SK-N-SH (cell line): ENCODE data around the gene TLN1. TPM values are rescaled to one million over a fixed set of nuclear protein-coding genes. Genes with fewer than 3 reads are reported as not detected.

Experiments
- CTCF ChIA-PET: fragments of 300-600, 350-600 bp; formaldehyde crosslinking; extraction: SDS; loops from one replicate; lab custom pipeline; 2021; lab: Yijun Ruan, JAX
- POLR2A ChIA-PET: fragments of 350-600 bp; sonication (Branson Sonifier 250); formaldehyde crosslinking; extraction: SDS; loops from one replicate; lab custom pipeline; 2020; ENCODE audit warnings: antibody characterized with exemption, inconsistent platforms; lab: Yijun Ruan, JAX
- DNase-seq: peaks from one replicate; pipeline ENCODE4 v3.0.0; 2012
- H2AFZ ChIP-seq: fragments of 200-600 bp; sonication (generic); 2 replicates; pipeline ENCODE4 v1.8.1; 2016; ENCODE audit warnings: antibody characterized with exemption, mild to moderate bottlenecking, low read depth
- H3F3A ChIP-seq: fragments of 200-600 bp; sonication (generic); replicated peaks from 2 replicates; pipeline ENCODE3; 2016; ENCODE audit warnings: antibody characterized with exemption, mild to moderate bottlenecking; ENCODE audit not compliant: insufficient read depth
- H3K27ac ChIP-seq, 2 experiments: fragments of 200-500 bp in 1 of 2; fragments of 200-600 bp in 1 of 2; sonication (Bioruptor generic) in 1 of 2; sonication (generic), shearing (Covaris generic) in 1 of 2; 2 replicates each; pipeline versions ENCODE4 v1.5.1 to v1.6.1; 2014 to 2016; ENCODE audit warnings: low read depth in 2 of 2, inconsistent platforms in 1 of 2, low read length in 1 of 2, mild to moderate bottlenecking in 1 of 2, mixed read lengths in 1 of 2
- H3K27me3 ChIP-seq: fragments of 200-600 bp; sonication (generic), shearing (Covaris generic); 2 replicates; pipeline ENCODE4 v1.6.1; 2016; ENCODE audit warnings: mixed run types; ENCODE audit not compliant: insufficient read depth
- H3K36me3 ChIP-seq, 2 experiments: fragments of 200-500 bp in 1 of 2; fragments of 200-600 bp in 1 of 2; sonication (Bioruptor generic) in 1 of 2; sonication (generic) in 1 of 2; replicated peaks in 1 of 2; 2 replicates each; pipeline versions ENCODE3 to v1.5.1; 2014 to 2016; ENCODE audit warnings: low read length in 1 of 2, mild to moderate bottlenecking in 1 of 2; ENCODE audit not compliant: insufficient read depth in 2 of 2, control insufficient read depth in 1 of 2
- H3K4me1 ChIP-seq, 2 experiments: fragments of 200-500 bp in 1 of 2; fragments of 200-600 bp in 1 of 2; sonication (Bioruptor generic) in 1 of 2; sonication (generic), shearing (Covaris generic) in 1 of 2; 2 replicates each; pipeline versions ENCODE4 v1.5.1 to v1.6.1; 2014 to 2016; ENCODE audit warnings: low read depth in 1 of 2, low read length in 1 of 2, mixed run types in 1 of 2; ENCODE audit not compliant: insufficient read depth in 2 of 2, control insufficient read depth in 1 of 2
- H3K4me2 ChIP-seq: fragments of 200-600 bp; sonication (generic), shearing (Covaris generic); 2 replicates; pipeline ENCODE4 v1.6.1; 2017; ENCODE audit warnings: mixed run types
- H3K4me3 ChIP-seq, 2 experiments: fragments of 200-500 bp in 1 of 2; fragments of 200-600 bp in 1 of 2; sonication (Bioruptor generic) in 1 of 2; sonication (generic), shearing (Covaris generic) in 1 of 2; 2 replicates each; pipeline versions ENCODE4 v1.5.1 to v1.8.1; 2014 to 2016; ENCODE audit warnings: low read depth in 2 of 2, inconsistent platforms in 1 of 2, low read length in 1 of 2, mild to moderate bottlenecking in 1 of 2, mixed read lengths in 1 of 2, moderate library complexity in 1 of 2
- H3K79me2 ChIP-seq: fragments of 200-600 bp; sonication (generic); 2 replicates; pipeline ENCODE4 v1.8.1; 2017; ENCODE audit warnings: mild to moderate bottlenecking; ENCODE audit not compliant: insufficient read depth
- H3K9ac ChIP-seq: fragments of 200-600 bp; sonication (generic); 2 replicates; pipeline ENCODE4 v1.6.1; 2017; ENCODE audit warnings: mixed run types
- H3K9me2 ChIP-seq: fragments of 200-600 bp; sonication (generic); 2 replicates; pipeline ENCODE4 v1.6.1; 2017; ENCODE audit warnings: mixed run types
- H3K9me3 ChIP-seq: fragments of 200-600 bp; sonication (generic); 2 replicates; pipeline ENCODE4 v1.6.1; 2017; ENCODE audit warnings: mixed run types, mild to moderate bottlenecking, moderate library complexity
- H4K20me1 ChIP-seq: fragments of 200-600 bp; sonication (generic); 2 replicates; pipeline ENCODE4 v1.6.1; 2017; ENCODE audit warnings: mild to moderate bottlenecking, mixed run types; ENCODE audit not compliant: insufficient read depth
- CHD2 ChIP-seq: fragments of 150-350 bp; IDR thresholded peaks from 2 replicates; pipeline ENCODE4 v1.6.1; 2018; ENCODE audit warnings: low read length; ENCODE audit not compliant: partially characterized antibody
- FOSL2 ChIP-seq: IDR thresholded peaks from 2 replicates; pipeline ENCODE4 v1.4.0; 2012; ENCODE audit warnings: low read depth, mild to moderate bottlenecking, moderate library complexity, borderline replicate concordance
- FOXJ3 ChIP-seq: sonication (generic); formaldehyde crosslinking; IDR thresholded peaks from 2 replicates; pipeline ENCODE4 v1.5.1; 2020; ENCODE audit warnings: mild to moderate bottlenecking, missing genetic modification reagents
- JUND ChIP-seq: IDR thresholded peaks from 2 replicates; pipeline ENCODE4 v1.4.0; 2012
- RAD21 ChIP-seq: IDR thresholded peaks from 2 replicates; pipeline ENCODE4 v1.6.1; 2012; ENCODE audit warnings: mild to moderate bottlenecking, low read length
- SIN3A ChIP-seq: IDR thresholded peaks from 2 replicates; pipeline ENCODE4 v1.6.1; 2012; ENCODE audit warnings: low read depth, mild to moderate bottlenecking, low read length, moderate library complexity, borderline replicate concordance
- SMC3 ChIP-seq: IDR thresholded peaks from 2 replicates; pipeline ENCODE4 v1.6.1; 2012; ENCODE audit warnings: low read depth, low read length, improper control_type of control experiment
- WGBS: methylation state at CpG from one replicate; pipeline ENCODE4 v1.1.6; 2017; ENCODE audit warnings: low lambda C conversion rate; 5-methylcytosine and 5-hydroxymethylcytosine counted together
- polyA plus RNA-seq, 3 experiments: library from polyadenylated mRNA; depleted of rRNA; stranded (reverse); fragments of >200 nt; gene quantifications; 2 replicates each; pipeline ENCODE4 v1.2.3, GENCODE V29; 2012
- TF ChIP-seq, protein P1 (sequence below): fragments of 200-600 bp; sonication (generic); IDR thresholded peaks from 2 replicates; pipeline ENCODE4 v1.6.1; 2017; ENCODE audit warnings: antibody characterized with exemption, mild to moderate bottlenecking, moderate library complexity
- TF ChIP-seq, protein P2 (sequence below): fragments of 150-350 bp; IDR thresholded peaks from 2 replicates; pipeline ENCODE4 v1.6.1; 2017; ENCODE audit warnings: antibody characterized with exemption, low read length, low read depth, borderline replicate concordance
- TF ChIP-seq, protein P3 (sequence below): IDR thresholded peaks from 2 replicates; pipeline ENCODE4 v1.6.1; 2012; ENCODE audit warnings: mild to moderate bottlenecking, low read depth, low read length, moderate library complexity
- TF ChIP-seq, protein P4 (sequence below): IDR thresholded peaks from 2 replicates; pipeline ENCODE4; 2012

TLN1 gene
- polyA plus RNA-seq, 1 of the 3 experiments (the other 2 are of a cell fraction) = 115 TPM

DNA sequence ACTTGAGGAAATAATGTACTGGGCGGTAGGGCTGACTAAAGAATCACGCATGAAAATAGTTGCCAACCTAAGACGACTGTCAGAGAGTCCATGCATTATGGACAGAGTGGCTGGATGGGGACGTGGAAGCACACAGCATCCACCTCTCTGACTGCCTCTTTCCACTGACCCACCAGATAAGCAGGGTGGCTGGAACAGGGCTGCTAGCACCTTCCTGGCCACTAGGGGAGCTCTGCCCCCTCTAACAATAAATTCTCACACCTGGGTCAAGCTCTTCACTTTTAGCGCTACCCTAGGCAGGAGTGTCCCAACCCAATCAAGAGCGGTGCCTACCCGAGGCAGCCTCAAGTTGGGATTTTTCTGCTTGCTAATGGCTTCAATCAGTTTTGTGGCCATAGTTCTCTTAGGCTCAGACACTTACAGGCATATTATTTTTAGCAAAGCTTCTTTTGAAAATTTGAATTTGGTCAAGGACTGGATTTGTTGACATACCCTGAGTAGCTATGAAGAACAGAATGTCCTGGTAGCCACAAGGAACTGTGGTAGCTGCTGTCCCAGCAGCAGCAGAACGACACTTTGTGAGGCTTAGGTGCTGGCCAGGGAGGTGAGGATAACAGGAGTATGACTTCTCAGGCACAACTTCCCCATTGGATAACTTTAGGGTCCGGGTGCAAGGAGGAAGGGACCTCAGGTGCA is 35.3 kb downstream of the TLN1 start:
- Histone ChIP-seq H3K27me3 (no peaks in the 10 kb centered on the region), H3K9ac (no peak overlapping the region), H3K27ac (peak overlapping the region in 1 of 2 experiments; percentile 77; a peak in 1 of 4 replicates), H3K4me3 (no peak overlapping the region; a peak in 1 of 4 replicates), H3K9me2 (no peaks in the 10 kb centered on the region), H3K36me3 (peaks cover 35 to 53% of the 10 kb centered on the region in 2 experiments), H3K9me3 (no peaks in the 10 kb centered on the region), H3K79me2 (no peaks in the 10 kb centered on the region), H4K20me1 (no peaks in the 10 kb centered on the region), H3K4me1 (0 out of 4 replicates have a peak, but pooled peaks cover 0 to 1% of the 10 kb centered on the region in 2 experiments), H2AFZ (no peak overlapping the region), H3K4me2 (no peak overlapping the region), H3F3A (peaks cover 61% of the 10 kb centered on the region)
- TF ChIP-seq, protein P1, sequence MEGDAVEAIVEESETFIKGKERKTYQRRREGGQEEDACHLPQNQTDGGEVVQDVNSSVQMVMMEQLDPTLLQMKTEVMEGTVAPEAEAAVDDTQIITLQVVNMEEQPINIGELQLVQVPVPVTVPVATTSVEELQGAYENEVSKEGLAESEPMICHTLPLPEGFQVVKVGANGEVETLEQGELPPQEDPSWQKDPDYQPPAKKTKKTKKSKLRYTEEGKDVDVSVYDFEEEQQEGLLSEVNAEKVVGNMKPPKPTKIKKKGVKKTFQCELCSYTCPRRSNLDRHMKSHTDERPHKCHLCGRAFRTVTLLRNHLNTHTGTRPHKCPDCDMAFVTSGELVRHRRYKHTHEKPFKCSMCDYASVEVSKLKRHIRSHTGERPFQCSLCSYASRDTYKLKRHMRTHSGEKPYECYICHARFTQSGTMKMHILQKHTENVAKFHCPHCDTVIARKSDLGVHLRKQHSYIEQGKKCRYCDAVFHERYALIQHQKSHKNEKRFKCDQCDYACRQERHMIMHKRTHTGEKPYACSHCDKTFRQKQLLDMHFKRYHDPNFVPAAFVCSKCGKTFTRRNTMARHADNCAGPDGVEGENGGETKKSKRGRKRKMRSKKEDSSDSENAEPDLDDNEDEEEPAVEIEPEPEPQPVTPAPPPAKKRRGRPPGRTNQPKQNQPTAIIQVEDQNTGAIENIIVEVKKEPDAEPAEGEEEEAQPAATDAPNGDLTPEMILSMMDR = peak; percentile 86
- TF ChIP-seq JUND (no peak), SIN3A (no peak), FOSL2 (no peak), SMC3 (peak; percentile 47; the same call in 1 of the 2 replicates), FOXJ3 (CRISPR knock-in tag) (no peak), CHD2 (no peak), RAD21 (peak; percentile 55)
- TF ChIP-seq, protein P2, sequence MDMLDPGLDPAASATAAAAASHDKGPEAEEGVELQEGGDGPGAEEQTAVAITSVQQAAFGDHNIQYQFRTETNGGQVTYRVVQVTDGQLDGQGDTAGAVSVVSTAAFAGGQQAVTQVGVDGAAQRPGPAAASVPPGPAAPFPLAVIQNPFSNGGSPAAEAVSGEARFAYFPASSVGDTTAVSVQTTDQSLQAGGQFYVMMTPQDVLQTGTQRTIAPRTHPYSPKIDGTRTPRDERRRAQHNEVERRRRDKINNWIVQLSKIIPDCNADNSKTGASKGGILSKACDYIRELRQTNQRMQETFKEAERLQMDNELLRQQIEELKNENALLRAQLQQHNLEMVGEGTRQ = no peak
- TF ChIP-seq, protein P3, sequence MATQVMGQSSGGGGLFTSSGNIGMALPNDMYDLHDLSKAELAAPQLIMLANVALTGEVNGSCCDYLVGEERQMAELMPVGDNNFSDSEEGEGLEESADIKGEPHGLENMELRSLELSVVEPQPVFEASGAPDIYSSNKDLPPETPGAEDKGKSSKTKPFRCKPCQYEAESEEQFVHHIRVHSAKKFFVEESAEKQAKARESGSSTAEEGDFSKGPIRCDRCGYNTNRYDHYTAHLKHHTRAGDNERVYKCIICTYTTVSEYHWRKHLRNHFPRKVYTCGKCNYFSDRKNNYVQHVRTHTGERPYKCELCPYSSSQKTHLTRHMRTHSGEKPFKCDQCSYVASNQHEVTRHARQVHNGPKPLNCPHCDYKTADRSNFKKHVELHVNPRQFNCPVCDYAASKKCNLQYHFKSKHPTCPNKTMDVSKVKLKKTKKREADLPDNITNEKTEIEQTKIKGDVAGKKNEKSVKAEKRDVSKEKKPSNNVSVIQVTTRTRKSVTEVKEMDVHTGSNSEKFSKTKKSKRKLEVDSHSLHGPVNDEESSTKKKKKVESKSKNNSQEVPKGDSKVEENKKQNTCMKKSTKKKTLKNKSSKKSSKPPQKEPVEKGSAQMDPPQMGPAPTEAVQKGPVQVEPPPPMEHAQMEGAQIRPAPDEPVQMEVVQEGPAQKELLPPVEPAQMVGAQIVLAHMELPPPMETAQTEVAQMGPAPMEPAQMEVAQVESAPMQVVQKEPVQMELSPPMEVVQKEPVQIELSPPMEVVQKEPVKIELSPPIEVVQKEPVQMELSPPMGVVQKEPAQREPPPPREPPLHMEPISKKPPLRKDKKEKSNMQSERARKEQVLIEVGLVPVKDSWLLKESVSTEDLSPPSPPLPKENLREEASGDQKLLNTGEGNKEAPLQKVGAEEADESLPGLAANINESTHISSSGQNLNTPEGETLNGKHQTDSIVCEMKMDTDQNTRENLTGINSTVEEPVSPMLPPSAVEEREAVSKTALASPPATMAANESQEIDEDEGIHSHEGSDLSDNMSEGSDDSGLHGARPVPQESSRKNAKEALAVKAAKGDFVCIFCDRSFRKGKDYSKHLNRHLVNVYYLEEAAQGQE = no peak
- TF ChIP-seq, protein P4, sequence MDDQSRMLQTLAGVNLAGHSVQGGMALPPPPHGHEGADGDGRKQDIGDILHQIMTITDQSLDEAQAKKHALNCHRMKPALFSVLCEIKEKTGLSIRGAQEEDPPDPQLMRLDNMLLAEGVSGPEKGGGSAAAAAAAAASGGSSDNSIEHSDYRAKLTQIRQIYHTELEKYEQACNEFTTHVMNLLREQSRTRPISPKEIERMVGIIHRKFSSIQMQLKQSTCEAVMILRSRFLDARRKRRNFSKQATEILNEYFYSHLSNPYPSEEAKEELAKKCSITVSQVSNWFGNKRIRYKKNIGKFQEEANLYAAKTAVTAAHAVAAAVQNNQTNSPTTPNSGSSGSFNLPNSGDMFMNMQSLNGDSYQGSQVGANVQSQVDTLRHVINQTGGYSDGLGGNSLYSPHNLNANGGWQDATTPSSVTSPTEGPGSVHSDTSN = no peak
- POLR2A ChIA-PET = interaction anchor here (0.7 to 1.2 kb wide), 5 partner anchors 9 to 36 kb away, joined by 3 to 4 read pairs (median 4); partner anchors contain the start of genes CREB3 and TLN1
- CTCF ChIA-PET = interaction anchor here (0.9 to 8.3 kb wide), 33 partner anchors 9 to 1032 kb away, joined by 3 to 183 read pairs (median 8); partner anchors contain the start of genes ARHGEF39, CCDC107, CREB3 and GBA2
- 29% methylated on average over 8 of the region's 9 CpGs for WGBS
- DNase-seq = peak; percentile 85
